ENCODE measurements around the gene ALS2CL.

The ALS2CL gene

DNA sequence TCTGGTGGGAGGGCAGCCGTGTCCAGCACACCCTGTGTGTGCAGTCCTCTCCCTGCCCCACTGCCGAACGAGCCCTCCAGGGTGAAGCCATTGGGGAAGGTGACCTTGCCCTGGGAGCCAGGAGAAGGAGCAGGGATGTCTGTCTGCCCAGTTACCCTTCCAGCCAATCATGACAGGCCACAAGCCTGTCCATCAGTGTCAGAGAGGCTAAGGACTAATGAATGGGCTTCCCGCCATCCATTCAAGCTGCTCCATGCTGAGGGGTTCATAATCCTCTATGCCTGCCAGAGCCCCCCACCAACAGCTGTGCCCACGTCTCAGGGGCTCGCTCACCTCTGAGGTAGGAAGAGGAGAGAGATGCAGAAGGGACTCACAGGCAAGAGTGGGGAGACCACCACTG is 15.2 kb downstream of the ALS2CL start:
- ATAC-seq, result no peak
- DNase-seq, result no peak

- ATAC-seq (no peak), DNase-seq (no peak)
Observed at GRCh38 chr3:46677411-46677726, 16.1 kb downstream of the ALS2CL start.

DNA sequence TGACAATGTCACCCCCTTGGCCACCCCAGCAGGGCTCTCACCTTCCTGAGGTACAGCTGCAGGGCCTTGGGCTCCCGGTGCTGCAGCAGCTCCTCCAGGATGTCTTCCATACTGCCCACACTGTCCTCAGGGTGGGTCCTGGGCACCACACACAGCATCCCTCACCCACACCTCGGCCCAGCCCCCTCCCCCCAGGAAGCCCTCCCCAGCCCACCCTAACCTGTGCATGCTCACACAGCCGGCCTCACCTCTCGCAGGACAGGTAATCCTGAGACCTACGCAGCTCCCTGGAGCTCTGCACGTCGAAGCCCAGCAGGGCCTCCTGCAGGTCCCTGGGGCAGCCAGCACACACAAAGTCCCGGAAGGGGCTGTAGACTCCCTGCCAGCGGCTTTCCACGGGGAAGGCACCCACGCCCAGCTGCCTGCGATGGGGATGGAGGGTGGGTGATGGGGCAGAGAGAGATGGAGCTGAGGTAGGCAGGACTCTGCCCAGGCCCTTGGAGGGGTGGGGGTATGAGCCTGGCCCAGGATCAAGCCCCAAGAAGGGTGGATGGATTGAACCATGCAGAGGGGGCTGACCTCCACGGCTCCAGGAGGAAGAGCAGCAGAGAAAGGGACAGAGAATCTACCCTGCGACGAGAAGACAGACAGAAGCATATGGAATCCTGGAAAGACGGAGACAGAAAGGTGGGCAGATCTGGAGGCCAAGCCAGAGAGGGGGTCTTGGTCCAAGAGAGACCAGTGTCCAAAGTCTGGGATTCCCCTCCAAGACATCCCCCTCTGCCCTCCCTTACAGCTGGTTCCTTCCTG is 16.7 kb downstream of the ALS2CL start:
- ATAC-seq, result no peak
- DNase-seq, result no peak

DNA sequence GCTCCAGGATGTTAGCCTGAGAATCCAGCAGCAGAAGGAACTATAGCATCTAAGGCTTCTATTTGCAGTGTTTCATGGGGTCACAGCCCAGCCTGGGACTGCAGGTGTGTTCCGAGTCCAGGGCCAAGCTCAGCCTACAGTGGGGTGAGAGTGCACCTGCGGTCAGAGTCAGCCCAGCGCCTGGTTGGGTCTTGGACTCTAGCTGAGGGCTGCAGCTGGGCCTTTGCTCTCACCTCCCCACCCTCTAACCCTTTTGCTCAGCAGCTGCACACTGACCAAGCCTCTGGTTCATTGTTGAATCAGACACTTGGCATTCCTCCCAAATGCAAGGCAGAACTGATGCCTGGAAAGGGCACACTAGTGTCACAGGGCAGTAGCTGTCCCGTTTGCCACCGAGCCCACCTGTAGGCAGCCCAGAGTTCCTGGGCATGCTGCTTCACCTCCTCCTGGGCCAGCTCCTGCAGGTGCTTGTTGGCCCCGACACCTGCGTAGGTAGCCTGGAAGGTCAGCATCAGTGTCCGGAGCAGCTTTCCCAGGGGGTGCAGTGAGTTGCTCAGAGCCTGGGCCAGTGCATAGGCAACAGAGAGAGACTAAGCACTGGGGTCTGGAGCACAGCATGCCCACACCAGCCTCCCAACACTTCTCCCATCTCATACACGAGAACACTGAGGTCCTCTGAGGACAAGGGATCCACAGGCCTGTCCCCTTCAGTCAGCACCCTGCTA is 17.5 kb downstream of the ALS2CL start:
- DNase-seq, result no peak
- ATAC-seq, result no peak

GRCh38 chr3:46675426-46675825 is 18.1 kb downstream of the ALS2CL start:
- ATAC-seq, result no peak
- no peak for DNase-seq

- DNase-seq, result no peak
- no peak for ATAC-seq
Observed at GRCh38 chr3:46674031-46674845, 19.2 kb downstream of the ALS2CL start.

DNA sequence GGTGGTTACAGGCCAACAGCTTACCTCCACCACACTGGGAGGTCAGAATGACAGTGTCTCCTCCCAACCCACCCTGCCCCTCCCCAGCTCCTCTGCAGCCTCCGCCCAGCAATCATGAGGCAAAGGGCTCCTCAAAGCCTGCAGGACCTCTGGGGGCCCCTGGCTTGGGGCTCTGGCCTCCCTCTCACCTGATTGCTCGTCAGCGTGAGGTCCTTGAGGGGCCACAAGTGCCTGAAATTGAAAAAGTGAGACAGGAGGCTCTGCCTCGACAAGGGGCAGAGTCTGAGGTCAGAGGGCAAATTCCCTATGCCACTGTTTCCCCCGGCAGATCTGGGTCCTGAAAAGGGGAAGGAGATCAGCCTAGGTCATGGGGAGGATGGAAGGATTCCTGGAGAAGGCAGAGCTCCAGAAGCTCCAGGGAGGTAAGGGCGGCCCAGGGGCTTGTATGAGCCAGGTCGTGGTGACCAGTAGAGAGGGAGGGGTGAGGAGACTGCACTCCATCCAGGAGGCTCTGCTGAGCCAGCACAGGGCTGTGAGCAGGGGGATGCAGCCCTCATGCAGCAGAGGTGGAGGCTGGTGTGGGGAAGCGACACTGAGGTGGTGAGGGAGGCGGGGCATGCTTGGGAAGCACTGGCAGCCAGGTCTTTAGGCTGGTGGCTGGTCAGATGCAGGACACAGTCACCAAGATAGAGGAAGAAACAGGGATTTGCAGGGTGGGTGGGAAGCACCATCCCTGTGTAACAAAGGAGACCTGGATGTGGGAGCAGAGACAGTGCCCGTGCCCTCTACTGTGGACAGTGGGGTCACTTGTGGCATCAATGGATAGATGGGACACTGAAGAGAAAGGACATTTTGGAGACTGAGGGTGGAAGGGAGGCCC is 20.1 kb downstream of the ALS2CL start:
- ATAC-seq (no peak), DNase-seq (no peak)

DNA sequence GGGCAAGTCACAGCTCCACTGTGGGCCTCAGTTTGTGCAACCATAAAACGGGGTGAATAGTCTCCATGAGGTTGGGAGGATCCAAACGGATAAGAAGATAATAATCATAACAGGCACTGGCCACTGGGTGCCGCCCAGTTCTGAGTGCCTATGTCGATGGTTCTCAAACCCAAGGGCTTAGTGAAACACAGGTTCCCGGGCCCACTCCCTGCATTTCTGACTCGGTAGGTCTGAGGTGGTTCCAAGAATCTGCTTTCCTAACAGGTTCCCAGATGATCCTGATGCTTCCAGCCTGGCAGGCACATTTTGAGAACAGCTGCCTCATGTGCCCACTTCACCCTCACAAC is 21.2 kb downstream of the ALS2CL start:
- DNase-seq, result no peak
- ATAC-seq, result no peak

DNA sequence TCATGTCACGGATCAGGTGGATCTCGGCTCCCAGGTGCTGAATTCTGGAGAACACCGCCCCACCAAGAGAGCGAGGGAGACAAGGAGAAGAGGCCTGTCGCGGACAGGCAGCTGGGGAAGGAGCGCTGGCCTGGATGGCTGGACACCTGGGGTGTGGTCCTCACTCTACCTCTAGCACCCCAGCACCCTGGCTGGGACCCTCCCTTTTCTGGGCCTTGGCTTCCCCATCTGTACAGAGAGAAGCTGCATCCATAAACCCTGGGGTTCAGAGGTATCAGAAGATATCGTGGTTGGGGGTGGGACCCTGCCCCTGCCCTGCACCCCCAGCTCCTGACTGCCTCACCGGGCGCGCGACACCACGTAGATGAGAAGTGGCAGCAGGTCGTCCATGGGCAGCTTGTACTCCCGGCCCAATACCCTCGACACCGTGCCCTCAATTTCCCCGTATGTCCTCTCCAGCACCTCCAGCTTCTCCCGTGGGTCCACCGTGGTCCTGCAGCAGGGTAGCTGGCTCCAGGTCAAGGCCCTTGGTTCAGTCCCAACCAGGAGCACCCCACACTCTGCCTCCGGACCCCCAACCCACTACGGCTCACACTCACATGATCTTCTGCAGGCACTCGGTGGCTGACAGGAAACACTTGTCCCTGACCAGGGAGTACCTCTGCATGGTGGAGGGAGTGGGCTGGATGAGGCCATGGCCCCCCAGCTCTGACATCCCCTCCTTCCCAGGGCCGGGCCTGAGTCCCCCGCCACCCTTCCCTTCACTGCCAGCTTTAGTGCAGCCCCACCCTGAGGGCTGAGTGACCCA is 21.7 kb downstream of the ALS2CL start:
- ATAC-seq (no peak), DNase-seq (no peak)

GRCh38 chr3:46670891-46671427 is 22.5 kb downstream of the ALS2CL start:
- DNase-seq, result peak; percentile 1
- ATAC-seq, result no peak

DNA sequence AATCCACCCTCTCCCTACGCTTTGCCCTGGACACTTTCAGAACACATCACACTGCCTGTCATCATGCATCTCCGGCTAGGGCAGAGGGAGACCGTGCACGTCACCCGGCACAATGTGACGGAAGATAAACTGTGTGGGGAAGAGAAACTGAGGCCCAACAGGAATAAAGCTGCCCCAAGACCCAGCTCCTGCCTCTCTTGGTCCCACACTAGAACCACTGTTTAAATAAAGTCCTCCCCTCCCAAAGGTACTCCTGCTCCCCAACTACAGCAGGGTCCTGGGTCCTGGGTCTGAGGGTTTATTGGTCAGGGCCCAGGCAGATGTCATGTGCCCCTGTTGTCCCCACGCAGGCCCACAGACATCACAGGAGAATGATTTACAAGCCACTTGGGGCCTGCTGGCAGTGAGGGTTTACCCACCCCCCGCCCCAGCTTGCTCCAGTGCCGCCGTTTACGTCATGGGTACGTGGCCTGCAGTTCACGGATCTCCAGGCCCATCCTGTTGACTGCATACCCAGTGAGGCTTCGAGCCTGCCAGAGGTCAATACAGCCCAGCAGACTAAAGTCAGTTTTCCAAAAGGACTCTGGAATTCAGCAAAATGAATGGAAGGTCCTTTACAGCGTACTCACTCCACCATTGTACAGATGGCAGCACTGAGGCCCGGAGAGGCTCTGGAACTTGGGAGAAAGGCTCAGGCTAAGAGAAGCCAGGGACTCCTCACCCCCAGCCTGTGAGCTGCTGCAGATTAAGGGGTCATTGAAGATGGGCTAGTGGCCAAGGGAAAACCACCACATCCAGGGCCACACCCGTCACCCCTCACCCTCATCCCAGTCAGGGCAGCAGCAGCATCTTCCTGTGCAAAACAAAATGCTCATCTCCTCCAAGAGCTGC is 23.2 kb downstream of the ALS2CL start:
- ATAC-seq (no peak), DNase-seq (no peak)

- DNase-seq, result peak; percentile 1
Observed at GRCh38 chr3:46669191-46669999, 24.1 kb downstream of the ALS2CL start.

GRCh38 chr3:46668591-46668990 is 24.9 kb downstream of the ALS2CL start:
- ATAC-seq (no peak), DNase-seq (no peak)

More at GRCh38 chr3:46669191-46669999, 24.1 kb downstream of the ALS2CL start:
- no peak for ATAC-seq

GRCh38 chr3:46668116-46668515 is 25.4 kb downstream of the ALS2CL start:
- DNase-seq, result peak; percentile 1
- ATAC-seq, result no peak

- ATAC-seq, result no peak
Observed at GRCh38 chr3:46667657-46668056, 25.8 kb downstream of the ALS2CL start.

GRCh38 chr3:46667061-46667621 is 26.3 kb downstream of the ALS2CL start:
- no peak for DNase-seq
- ATAC-seq, result no peak

More at GRCh38 chr3:46667657-46668056, 25.8 kb downstream of the ALS2CL start:
- DNase-seq, result no peak

- no peak for ATAC-seq
- DNase-seq, result no peak
Observed at GRCh38 chr3:46666453-46666845, 27.0 kb downstream of the ALS2CL start.

- ATAC-seq (no peak), DNase-seq (no peak)
Observed at GRCh38 chr3:46665763-46666452, 27.6 kb downstream of the ALS2CL start.
